GM21447 (cell line): ENCODE results near the gene MYCBPAP.
A peak's percentile ranks its signal among the peaks of the same experiment; 100 is the strongest.

Experiments
- ATAC-seq: cut with Tn5 transposase; IDR thresholded peaks from one replicate; pipeline ENCODE4 v1.9.1; 2021; ENCODE audit not compliant: unreplicated experiment

MYCBPAP gene

DNA sequence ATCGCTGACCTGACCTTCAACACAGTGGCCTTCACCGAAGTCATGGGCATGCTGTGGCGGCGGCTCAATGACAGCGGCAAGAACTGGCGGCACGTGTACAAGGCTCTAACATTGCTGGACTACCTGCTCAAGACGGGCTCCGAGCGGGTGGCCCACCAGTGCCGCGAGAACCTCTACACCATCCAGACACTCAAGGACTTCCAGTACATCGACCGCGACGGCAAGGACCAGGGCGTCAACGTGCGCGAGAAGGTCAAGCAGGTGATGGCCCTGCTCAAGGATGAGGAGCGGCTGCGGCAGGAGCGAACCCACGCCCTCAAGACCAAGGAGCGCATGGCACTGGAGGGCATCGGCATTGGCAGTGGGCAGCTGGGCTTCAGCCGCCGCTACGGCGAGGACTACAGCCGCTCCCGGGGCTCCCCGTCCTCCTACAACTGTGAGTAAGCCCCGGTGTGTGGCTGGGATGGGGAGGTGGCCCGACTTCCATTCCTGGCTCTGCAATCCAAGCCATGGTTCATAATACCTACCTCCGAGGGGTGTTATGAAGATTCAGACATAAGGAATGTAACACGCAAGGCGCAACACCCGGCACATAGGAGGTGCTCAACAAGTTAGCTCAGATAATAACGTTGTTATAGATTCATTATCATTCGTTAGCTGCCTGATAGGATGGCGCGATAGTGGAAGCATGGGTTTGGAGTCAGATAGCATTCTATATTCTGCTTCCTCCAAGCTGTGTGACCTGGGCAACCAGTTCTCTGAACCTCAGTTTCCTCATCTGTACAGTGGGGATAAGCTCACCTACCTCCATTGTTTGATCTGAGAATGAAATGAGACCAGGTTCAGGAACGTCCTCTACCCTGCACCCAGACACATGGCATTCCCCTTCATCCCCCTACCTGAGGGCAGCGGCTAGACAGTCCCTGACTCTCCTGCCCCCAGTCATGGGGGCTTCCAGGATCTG, 28.7 kb downstream of the MYCBPAP start:
- no peak for ATAC-seq

DNA sequence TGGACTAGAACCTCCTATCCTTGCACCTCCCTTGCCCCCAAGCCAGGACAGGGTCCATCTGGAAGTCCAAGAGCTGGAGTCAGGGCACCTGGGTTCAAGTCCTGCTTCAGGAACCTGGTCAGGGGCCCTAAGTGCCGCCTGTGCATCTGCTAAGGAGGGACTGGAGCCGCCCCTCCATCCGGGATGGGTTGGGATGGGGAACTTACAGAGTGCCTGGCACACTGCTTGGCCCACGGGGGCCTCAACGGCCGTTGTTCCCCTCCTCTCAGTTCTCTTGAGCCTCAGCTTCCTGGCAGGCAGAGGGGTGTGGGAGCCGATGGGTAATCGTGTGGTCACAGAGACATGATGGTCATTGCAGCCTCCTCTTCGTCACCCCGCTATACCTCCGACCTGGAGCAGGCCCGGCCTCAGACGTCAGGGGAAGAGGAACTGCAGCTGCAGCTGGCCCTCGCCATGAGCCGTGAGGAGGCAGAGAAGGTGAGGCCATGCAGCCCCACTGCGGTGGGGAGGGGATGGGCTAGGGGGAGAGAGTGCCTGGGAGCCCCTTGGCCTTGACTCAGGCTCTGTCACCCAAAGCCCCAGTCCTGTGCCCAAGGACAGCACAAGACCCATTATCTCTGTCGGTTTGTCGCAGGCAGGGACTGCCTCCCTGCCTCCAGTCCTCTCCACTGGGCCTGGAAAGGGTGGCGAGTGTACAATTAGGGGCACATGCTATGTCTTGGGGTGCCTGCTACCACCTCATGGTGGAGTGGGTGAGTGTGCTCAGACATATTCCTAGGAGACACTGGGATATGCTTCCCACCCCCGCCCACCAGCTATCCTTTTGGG, 29.7 kb downstream of the MYCBPAP start:
- ATAC-seq, result no peak

DNA sequence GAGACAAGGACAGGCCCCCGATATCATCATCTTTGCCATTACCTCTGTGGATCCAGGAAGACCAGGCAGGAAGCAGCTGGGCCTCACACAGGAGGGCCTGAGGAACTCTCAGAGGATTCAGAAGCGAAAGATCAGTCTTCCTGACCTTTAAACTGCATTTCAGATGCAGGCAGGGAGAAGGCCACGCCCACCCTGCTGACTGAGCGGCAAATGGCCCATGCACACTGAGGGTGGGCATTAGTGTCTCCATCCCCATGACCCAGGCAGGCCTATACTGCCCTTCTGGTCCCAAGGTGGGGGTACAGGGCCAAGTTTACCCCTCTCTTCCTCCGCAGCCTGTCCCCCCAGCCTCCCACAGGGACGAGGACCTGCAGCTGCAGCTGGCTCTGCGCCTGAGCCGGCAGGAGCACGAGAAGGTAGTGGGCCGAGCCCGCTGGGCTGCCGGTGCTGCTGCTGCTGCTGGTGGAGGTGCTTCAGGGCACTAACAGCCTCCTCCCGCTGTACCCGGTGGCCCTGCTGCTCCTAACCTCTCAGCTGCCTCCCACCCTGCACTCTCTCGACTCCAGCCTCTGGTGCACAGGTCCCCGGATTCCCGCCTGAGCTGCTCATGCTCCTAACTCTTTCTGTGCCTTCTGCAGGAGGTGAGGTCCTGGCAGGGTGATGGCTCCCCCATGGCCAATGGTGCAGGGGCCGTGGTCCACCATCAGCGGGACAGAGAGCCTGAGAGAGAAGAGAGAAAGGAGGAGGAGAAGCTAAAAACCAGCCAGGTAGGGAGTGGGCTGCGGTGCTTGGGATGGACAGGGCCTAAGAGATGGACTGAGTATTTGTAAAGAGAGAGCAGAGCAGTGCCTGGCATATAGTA, 30.5 kb downstream of the MYCBPAP start:
- ATAC-seq, result no peak

DNA sequence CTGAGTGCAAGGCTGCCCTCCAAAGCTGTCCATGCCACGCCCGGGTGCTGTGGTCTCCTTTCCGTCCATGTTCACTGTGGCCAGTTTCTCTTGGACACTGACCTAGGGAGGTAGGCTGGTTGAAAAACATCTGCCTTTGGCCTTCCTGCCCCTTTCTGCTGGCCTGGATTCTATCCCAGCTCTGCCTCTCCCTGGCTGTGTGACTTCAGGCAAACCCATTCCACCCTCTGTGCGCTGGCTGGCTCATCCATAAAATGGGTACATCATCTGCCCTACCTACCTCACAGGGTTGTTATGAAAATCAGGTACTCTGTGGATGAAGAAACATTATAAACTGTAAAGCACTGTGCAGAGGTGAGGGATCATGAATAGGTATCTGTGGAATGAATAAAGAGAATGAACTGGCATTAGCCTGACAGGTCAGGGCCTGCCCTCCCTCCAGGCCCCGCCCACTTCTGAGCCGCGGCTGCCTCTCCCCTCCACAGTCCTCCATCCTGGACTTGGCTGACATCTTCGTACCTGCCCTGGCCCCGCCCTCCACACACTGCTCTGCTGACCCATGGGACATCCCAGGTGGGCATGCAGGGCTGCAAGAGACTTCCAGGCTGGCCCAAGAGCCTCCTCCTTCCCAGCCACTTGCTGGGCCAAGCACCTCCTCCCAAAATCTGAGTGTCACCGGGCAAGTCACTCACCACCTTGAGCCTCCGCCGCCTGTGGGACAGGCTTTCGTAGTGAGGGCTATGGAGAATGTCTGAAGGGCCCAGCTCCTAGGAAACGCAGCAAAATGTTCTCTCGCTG, 31.7 kb downstream of the MYCBPAP start:
- no peak for ATAC-seq

DNA sequence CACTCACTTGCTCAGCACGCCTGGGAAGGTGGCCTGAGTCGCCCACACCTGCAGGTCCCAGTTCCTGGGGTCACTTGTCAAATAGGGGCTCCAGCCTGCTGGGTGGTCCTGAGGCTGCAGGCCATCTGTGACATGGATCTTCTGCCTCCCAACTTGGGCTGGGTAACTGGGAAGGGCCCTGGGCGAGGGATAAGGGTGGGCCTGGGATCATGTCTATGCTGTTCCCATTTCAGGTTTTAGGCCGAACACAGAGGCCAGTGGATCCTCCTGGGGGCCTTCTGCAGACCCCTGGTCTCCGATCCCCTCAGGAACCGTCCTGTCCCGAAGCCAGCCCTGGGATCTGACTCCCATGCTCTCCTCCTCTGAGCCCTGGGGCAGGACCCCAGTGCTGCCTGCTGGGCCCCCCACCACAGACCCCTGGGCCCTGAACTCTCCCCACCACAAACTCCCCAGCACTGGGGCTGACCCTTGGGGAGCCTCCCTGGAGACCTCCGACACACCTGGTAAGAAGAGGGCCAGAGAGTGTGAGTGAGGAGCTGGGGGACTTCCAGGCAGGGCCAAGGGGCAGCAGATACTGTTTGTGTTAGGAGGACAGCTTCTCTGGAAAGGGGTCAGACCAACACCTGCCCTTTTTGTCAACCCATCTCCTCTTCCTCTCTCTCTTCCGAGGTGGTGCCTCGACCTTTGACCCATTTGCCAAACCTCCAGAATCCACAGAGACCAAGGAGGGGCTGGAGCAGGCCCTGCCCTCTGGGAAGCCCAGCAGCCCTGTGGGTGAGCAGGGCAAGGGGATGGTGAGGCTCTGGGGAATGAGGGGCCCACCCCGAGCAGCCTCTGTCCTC, 32.5 kb downstream of the MYCBPAP start:
- no peak for ATAC-seq

DNA sequence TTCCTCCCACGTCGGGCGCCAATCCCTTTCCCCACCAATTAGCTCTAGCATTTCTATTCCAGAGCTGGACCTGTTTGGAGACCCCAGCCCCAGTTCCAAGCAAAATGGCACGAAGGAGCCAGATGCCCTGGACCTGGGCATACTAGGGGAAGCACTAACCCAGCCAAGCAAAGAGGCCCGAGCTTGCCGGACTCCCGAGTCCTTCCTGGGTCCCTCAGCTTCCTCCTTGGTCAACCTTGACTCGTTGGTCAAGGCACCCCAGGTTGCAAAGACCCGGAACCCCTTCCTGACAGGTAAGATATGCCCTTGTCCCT, 33.1 kb downstream of the MYCBPAP start:
- peak; percentile 4 for ATAC-seq

DNA sequence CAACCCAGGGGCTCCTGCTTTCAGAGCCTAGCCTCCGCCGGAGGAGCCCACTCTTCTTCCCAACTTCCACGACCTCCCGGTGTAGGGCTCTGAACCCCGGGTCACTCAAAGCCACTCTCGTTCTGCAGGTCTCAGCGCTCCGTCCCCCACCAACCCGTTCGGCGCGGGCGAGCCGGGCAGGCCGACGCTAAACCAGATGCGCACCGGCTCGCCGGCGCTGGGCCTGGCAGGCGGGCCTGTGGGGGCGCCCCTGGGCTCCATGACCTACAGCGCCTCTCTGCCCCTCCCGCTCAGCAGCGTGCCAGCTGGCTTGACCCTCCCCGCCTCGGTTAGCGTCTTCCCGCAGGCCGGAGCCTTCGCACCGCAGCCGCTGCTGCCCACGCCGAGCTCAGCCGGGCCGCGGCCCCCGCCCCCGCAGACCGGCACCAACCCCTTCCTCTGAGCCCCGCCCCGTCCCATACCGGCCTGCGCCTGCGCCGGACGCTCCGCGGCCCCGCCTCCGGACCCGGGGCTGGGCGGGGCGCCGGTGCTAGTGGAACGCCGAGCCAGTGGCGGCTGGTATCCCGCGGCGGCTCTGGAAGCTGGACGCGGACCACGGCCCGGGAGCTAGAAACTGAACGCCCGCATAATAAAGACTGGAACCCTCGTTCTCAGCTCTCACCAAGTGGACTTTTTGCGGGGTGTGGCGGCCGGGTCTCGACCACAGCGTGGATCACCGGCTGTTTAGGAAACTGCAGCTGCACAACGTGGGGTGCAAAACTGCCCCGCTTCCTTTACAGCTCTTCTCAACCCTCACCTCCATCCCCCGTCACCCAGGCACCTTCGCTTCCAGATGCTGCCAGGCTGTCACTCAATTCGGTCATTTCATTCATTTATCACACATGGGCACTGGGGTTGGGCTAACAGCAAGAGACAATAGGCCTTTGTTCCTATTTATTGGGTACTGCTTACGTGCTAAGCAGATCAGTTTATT, 33.8 kb downstream of the MYCBPAP start:
- ATAC-seq, result peak; percentile 72

DNA sequence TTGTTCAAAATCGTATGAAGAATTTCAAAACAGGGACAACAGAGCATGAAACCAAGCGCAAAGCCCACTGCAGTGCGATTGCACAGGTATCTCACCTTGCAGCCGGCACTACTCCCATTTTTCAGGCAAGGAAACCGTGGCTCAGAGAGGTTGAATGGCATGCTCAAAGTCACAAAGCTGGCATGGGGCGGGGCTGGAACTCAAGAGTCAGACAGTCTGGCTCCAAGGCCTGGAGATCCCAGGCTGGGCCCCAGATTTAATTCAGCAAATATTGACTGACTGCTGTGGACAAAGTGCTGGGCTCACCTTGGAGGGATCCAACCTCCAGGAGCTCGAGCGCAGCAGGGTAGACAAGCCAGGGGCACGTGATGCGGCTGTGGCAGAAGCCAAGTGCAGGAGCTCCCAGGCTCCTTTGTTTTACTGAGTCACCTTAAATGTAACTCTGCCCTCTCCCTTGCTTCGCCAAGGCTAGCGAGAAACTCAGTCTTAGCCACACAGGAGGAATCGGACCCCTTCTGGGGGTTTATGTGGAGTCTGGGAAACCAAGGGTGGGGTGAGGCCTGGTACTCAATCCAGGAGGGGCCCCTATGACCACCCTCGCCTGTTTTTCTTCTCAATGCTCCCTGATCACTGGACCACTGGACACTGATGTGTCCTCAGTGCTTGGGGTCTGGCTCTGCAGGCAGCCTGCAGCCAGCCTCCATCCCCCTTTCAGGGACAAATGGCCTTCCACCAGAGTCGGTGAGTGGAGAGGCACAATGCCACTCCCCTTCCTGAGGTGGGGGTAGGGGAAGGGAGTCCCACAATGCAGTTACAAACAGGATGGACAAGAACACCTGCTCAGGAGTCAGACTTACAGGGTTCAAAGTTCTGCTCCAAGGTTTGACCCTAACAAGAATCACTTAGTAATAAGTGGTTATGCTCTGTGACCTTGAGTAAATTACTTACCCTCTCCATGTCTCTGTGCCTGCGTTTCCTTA, 34.8 kb downstream of the MYCBPAP start:
- ATAC-seq, result no peak

DNA sequence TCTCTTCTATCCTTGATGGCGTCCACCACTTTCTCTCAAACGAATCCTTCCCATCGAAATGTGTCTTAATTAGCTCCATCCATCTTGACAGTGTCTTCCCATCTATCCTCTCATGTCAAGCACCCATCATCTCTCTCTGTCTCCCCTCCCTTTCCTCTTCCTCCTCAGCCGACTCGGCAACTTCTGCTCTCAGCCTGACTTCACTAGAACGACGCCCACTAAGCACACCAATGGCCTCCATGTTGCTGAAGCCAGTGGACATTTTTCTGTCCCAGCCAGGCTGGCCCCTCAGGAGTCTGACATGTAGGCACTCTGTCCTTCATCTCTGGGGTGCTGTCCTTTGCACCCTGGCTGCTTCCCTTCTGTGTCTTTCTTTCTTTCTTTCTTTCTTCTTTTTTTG, 36.3 kb downstream of the MYCBPAP start:
- no peak for ATAC-seq

DNA sequence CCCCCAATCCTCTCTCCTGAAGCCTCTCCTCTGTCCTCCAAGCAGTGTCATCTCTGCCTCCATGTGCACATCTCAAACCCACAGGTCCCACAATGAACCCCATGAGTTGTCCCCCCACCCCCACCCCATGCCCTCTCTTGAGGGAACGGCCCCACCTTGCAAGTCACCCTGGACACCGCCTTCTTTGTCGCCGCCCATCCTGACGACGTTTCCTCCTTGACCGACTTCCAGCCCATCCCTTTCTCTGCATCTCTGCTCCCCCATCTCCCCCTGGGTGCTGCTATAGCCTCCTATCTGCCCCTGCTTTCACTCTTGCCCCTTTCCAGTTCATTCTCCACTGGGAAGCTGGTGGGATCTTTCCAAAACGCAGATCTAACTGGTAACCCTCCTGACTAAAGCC, 37.1 kb downstream of the MYCBPAP start:
- no peak for ATAC-seq

DNA sequence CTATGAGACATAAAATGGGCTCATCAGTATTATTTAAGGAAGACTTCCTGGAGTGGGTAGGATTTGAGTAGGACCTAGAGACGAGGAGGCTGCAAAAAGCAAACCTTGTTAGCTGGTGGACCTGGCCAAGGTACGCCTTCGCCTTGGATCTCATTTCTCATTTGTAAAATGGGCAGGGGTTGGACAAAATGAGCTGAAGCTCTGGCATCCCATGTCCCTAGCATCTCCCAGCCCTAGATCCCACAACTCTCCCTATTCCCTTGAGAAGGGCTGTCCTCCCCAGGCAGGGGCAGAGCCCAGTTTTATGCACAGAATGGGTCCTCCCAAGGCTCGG, 38.4 kb downstream of the MYCBPAP start:
- no peak for ATAC-seq

DNA sequence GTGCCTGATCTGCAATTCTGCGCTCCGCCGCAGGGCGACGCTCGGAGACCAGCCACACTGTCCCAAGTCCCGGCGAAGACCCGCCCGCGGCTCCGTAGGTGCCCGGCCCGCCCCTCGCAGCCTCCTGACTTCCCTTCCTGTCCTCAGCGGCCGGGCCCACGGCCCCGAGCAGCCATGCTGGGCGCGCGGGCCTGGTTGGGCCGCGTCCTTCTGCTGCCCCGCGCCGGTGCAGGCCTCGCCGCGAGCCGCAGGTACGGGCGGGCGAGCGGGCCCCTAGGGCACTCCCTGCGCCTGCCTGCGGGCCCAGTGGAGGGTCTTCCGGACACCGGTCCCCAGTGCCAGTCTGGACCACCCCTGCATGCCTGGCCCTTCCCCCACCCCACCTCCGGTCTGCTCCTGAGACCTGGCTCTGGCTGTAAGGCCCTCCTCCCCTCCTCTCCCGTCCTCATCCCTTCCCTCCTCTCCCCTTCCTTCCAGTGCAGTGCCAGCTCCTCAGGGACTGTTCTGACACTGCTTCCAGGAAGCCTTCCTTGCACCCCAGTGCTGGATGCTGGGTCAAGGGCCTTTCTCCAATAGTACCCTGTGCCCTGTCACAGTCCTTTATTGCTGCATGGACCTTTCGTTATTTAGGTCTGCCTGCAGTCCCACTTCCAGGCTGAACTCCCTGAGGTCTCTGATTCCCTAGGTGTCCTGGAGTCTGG, 38.9 kb downstream of the MYCBPAP start, which contains the start of gene SPATA20:
TSS of gene SPATA20 (plus strand) at position 140 of the 701 bp plus-strand sequence. CDS start at position 175, 35 bp downstream.
- peak; percentile 74 for ATAC-seq

DNA sequence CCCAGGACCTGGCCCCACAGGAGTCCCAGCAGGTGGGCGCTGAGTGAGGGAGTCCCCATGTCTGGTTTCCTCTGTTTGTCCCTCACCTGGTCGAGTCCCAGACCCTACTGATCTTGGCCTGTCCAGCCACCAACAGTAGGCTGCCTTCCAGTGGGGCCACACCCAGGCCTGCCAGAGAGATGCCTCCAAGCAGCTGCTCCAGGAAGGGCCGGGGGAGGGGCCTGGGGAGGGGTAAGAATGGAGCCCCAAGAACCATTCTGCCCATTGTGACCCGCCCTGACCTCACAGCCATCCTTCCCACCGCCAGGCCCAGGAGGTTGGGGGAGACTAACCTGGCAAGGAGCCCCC, 39.5 kb downstream of the MYCBPAP start:
- no peak for ATAC-seq

DNA sequence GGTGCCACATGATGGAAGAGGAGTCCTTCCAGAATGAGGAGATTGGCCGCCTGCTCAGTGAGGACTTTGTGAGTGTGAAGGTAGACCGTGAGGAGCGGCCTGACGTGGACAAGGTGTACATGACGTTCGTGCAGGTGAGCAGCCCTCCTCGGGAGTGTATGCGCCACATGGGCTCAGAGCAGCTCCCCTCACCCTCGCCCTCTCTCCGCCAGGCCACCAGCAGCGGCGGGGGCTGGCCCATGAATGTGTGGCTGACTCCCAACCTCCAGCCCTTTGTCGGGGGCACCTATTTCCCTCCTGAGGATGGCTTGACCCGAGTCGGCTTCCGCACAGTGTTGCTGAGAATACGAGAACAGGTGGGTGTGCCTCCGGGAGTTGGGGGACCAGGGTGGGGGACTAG, 40.6 kb downstream of the MYCBPAP start:
- no peak for ATAC-seq

DNA sequence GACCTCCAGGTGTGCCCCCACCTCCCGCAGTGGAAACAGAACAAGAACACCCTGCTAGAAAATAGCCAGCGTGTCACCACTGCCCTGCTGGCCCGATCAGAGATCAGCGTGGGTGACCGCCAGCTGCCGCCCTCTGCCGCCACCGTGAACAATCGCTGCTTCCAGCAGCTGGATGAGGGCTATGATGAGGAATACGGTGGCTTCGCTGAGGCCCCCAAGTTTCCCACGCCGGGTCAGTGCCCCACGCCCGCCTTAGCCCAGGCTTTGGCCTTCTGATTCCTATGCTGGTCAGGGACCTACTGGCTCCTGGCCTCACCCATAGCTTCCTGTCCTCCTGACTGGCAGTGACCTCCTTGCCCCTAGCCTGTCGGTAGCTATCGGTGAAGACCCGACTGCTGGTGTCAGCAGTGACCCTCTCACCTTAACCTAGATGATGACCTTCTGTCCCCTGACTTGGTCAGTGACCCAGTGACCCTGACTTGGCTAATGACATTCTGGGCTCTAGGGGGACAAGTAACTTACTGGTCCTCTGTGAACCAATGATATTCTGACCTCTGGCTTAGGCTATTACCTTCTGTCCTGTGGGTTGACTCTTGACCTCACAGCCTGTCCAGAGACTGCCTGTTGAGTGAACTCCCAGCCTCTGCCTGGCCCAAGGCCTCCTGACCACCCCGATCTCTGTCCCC, 41.2 kb downstream of the MYCBPAP start:
- no peak for ATAC-seq

DNA sequence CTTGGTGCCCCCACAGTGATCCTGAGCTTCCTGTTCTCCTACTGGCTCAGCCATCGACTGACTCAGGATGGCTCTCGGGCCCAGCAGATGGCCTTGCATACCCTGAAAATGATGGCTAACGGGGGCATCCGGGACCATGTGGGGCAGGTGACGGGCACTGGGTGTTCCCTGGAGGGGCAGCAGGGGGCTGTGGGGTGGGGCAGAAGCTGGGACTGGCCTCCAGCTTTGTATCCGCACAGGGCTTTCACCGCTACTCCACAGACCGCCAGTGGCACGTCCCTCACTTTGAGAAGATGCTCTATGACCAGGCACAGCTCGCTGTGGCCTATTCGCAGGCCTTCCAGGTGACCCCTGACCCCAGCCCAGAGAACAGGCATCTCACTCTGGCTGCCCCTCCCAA, 41.7 kb downstream of the MYCBPAP start:
- ATAC-seq, result no peak
